Mesenchymal stem cell (in vitro differentiated cells and primary cell): ENCODE results near the gene DHDH.
"Not testable (repeated sequence)": the region's sequence is repeated elsewhere in the genome, so short reads cannot be mapped to it uniquely, and the experiment has no call there.

Source experiments
- DNase-seq: peaks from one replicate; pipeline ENCODE4 v3.0.0-alpha.2; 2013
- H2AFZ ChIP-seq: one replicate; pipeline ENCODE4 v1.6.1; 2013; ENCODE audit warnings: low read depth, mild to moderate bottlenecking, control low read depth, inconsistent platforms, low read length, moderate library complexity
- H2AK5ac ChIP-seq: 2 replicates; pipeline ENCODE4 v1.6.1; 2013; ENCODE audit warnings: low read length, moderate library complexity, mild to moderate bottlenecking, inconsistent platforms; ENCODE audit not compliant: severe bottlenecking
- H2BK120ac ChIP-seq: one replicate; pipeline ENCODE4 v1.6.1; 2013; ENCODE audit warnings: low read depth, mild to moderate bottlenecking, inconsistent platforms, low read length, moderate library complexity
- H2BK12ac ChIP-seq, 2 experiments: one replicate each; pipeline ENCODE4 v1.6.1; 2013; ENCODE audit warnings: inconsistent platforms in 2 of 2, low read length in 2 of 2, mild to moderate bottlenecking in 2 of 2, moderate library complexity in 2 of 2, control low read depth in 1 of 2
- H2BK15ac ChIP-seq: one replicate; pipeline ENCODE4 v1.6.1; 2013; ENCODE audit warnings: mild to moderate bottlenecking, low read depth, inconsistent platforms; ENCODE audit not compliant: poor library complexity, severe bottlenecking
- H2BK5ac ChIP-seq: 2 replicates; pipeline ENCODE4 v1.6.1; 2013; ENCODE audit warnings: low read depth, mild to moderate bottlenecking, low read length, control low read depth, inconsistent platforms; ENCODE audit not compliant: poor library complexity, severe bottlenecking
- H3K14ac ChIP-seq, 2 experiments: one replicate each; pipeline ENCODE4 v1.6.1; 2013; ENCODE audit warnings: inconsistent platforms in 2 of 2, low read length in 2 of 2, control low read depth in 1 of 2, mild to moderate bottlenecking in 1 of 2, moderate library complexity in 1 of 2
- H3K18ac ChIP-seq, 2 experiments: one replicate each; pipeline ENCODE4 v1.6.1; 2013; ENCODE audit warnings: inconsistent platforms in 2 of 2, low read length in 2 of 2, control low read depth in 1 of 2, low read depth in 1 of 2, mild to moderate bottlenecking in 1 of 2
- H3K23ac ChIP-seq, 2 experiments: one replicate each; pipeline ENCODE4 v1.6.1; 2013; ENCODE audit warnings: inconsistent platforms in 2 of 2, low read length in 2 of 2, mild to moderate bottlenecking in 2 of 2, moderate library complexity in 2 of 2, control low read depth in 1 of 2
- H3K27ac ChIP-seq: 2 replicates; pipeline ENCODE4 v1.5.1; 2013; ENCODE audit warnings: mild to moderate bottlenecking, moderate library complexity, low read length, control low read depth, inconsistent platforms; ENCODE audit not compliant: poor library complexity, severe bottlenecking
- H3K27me3 ChIP-seq, 2 experiments: 2 replicates each; pipeline versions ENCODE4 v1.6.1 to v1.7.0; 2013; ENCODE audit warnings: low read length in 2 of 2, mild to moderate bottlenecking in 2 of 2, moderate library complexity in 2 of 2, control low read depth in 1 of 2, inconsistent platforms in 1 of 2; ENCODE audit not compliant: control insufficient read depth in 1 of 2, insufficient read depth in 1 of 2
- H3K36me3 ChIP-seq, 2 experiments: 2 replicates each; pipeline versions ENCODE4 v1.6.1 to v1.7.0; 2013; ENCODE audit warnings: low read length in 2 of 2, control low read depth in 1 of 2, inconsistent platforms in 1 of 2, low read depth in 1 of 2, mild to moderate bottlenecking in 1 of 2; ENCODE audit not compliant: insufficient read depth in 2 of 2, control insufficient read depth in 1 of 2
- H3K4ac ChIP-seq, 2 experiments: one replicate each; pipeline ENCODE4 v1.6.1; 2013; ENCODE audit warnings: inconsistent platforms in 2 of 2, low read length in 2 of 2, mild to moderate bottlenecking in 2 of 2, moderate library complexity in 2 of 2, control low read depth in 1 of 2, low read depth in 1 of 2
- H3K4me1 ChIP-seq: 2 replicates; pipeline ENCODE4 v1.6.1; 2013; ENCODE audit warnings: low read depth, low read length, control low read depth; ENCODE audit not compliant: control insufficient read depth, insufficient read depth
- H3K4me2 ChIP-seq: 2 replicates; pipeline ENCODE4 v1.6.1; 2013; ENCODE audit warnings: low read length, mild to moderate bottlenecking, inconsistent platforms; ENCODE audit not compliant: poor library complexity, severe bottlenecking
- H3K4me3 ChIP-seq, 2 experiments: 2 replicates each; pipeline versions ENCODE4 v1.5.1 to v1.7.0; 2013; ENCODE audit warnings: low read length in 2 of 2, mild to moderate bottlenecking in 2 of 2, control low read depth in 1 of 2, low read depth in 1 of 2; ENCODE audit not compliant: insufficient read depth in 1 of 2
- H3K79me1 ChIP-seq: replicated peaks from 2 replicates; pipeline ENCODE4 v1.6.1; 2013; ENCODE audit warnings: mild to moderate bottlenecking, control low read depth, low read length, inconsistent platforms; ENCODE audit not compliant: poor library complexity, severe bottlenecking
- H3K9ac ChIP-seq: 2 replicates; pipeline ENCODE4 v1.7.0; 2013; ENCODE audit warnings: mild to moderate bottlenecking, low read length, moderate library complexity
- H3K9me3 ChIP-seq: 2 replicates; pipeline ENCODE4 v1.7.0; 2013; ENCODE audit warnings: mild to moderate bottlenecking, low read length; ENCODE audit not compliant: control insufficient read depth
- H4K8ac ChIP-seq: one replicate; pipeline ENCODE4 v1.6.1; 2013; ENCODE audit warnings: inconsistent platforms, mild to moderate bottlenecking, low read length, moderate library complexity
- H4K91ac ChIP-seq: one replicate; pipeline ENCODE4 v1.6.1; 2013; ENCODE audit warnings: mild to moderate bottlenecking, low read length, inconsistent platforms
- WGBS: methylation state at CpG from one replicate; pipeline ENCODE4 v1.1.7; 2013; ENCODE audit warnings: mixed read lengths; 5-methylcytosine and 5-hydroxymethylcytosine counted together

The DHDH gene

GRCh38 chr19:48919271-48919670, 14.2 kb upstream of the DHDH start:
- not testable (repeated sequence) for H3K9me3 ChIP-seq, H2BK5ac ChIP-seq, H3K27me3 ChIP-seq, H3K9ac ChIP-seq, H3K14ac ChIP-seq, H4K8ac ChIP-seq, H3K4me1 ChIP-seq, H2AK5ac ChIP-seq, DNase-seq, H3K23ac ChIP-seq, H3K79me1 ChIP-seq, H3K18ac ChIP-seq, H3K4me3 ChIP-seq, H2AFZ ChIP-seq, H2BK15ac ChIP-seq, H2BK120ac ChIP-seq, H3K4ac ChIP-seq, H3K27ac ChIP-seq, H4K91ac ChIP-seq, H2BK12ac ChIP-seq, H3K4me2 ChIP-seq
- H3K36me3 ChIP-seq: peaks cover 68 to 73% of the 10 kb centered on the region in 2 experiments
- 94% methylated on average over 8 of the region's 8 CpGs for WGBS

- no peak overlapping the region for H2BK15ac ChIP-seq
- no peak overlapping the region for H3K9ac ChIP-seq
- no peak overlapping the region for H2BK12ac ChIP-seq
- H3K4me2 ChIP-seq: no peak overlapping the region
- H3K27ac ChIP-seq: no peak overlapping the region
- H3K79me1 ChIP-seq: no peaks in the 10 kb centered on the region
- WGBS: 89% methylated on average over 10 of the region's 10 CpGs
- H3K27me3 ChIP-seq: no peaks in the 10 kb centered on the region
- no peak overlapping the region for H3K18ac ChIP-seq
- no peak overlapping the region for H2AK5ac ChIP-seq
- no peak overlapping the region for H2BK120ac ChIP-seq
- H3K4me1 ChIP-seq: peaks cover 2% of the 10 kb centered on the region
- H3K4me3 ChIP-seq: no peak overlapping the region
- DNase-seq: no peak
- no peak overlapping the region for H4K91ac ChIP-seq
- H4K8ac ChIP-seq: no peak overlapping the region
- no peaks in the 10 kb centered on the region for H3K9me3 ChIP-seq
- no peak overlapping the region for H3K4ac ChIP-seq
- no peak overlapping the region for H2AFZ ChIP-seq
- H3K36me3 ChIP-seq: peaks cover 54 to 57% of the 10 kb centered on the region in 2 experiments
- H2BK5ac ChIP-seq: no peak overlapping the region
- H3K14ac ChIP-seq: no peak overlapping the region
- H3K23ac ChIP-seq: no peak overlapping the region
These were observed 12.6 kb upstream of the DHDH start for GRCh38 chr19:48920949-48921348.

GRCh38 chr19:48921721-48922500, 11.6 kb upstream of the DHDH start:
- 96% methylated on average over 12 of the region's 12 CpGs for WGBS
- Histone ChIP-seq H2AFZ (no peak overlapping the region), H2BK12ac (peak overlapping the region in 1 of 2 experiments; percentile 7), H3K4me1 (peaks cover 5% of the 10 kb centered on the region), H3K79me1 (no peaks in the 10 kb centered on the region), H3K18ac (no peak overlapping the region), H3K36me3 (peaks cover 49 to 52% of the 10 kb centered on the region in 2 experiments), H3K9me3 (no peaks in the 10 kb centered on the region), H3K27me3 (no peaks in the 10 kb centered on the region), H3K14ac (no peak overlapping the region), H3K4ac (no peak overlapping the region), H3K4me3 (no peak overlapping the region), H4K91ac (no peak overlapping the region), H3K23ac (no peak overlapping the region), H2BK120ac (no peak overlapping the region), H3K27ac (no peak overlapping the region), H3K4me2 (no peak overlapping the region), H3K9ac (no peak overlapping the region), H2BK5ac (no peak overlapping the region), H2AK5ac (no peak overlapping the region), H4K8ac (no peak overlapping the region), H2BK15ac (no peak overlapping the region)
- no peak for DNase-seq

GRCh38 chr19:48922548-48923490, 10.7 kb upstream of the DHDH start:
- H2BK5ac ChIP-seq: no peak overlapping the region
- WGBS: 95% methylated on average over 18 of the region's 18 CpGs
- H2BK120ac ChIP-seq: no peak overlapping the region
- peaks cover 7% of the 10 kb centered on the region for H3K4me1 ChIP-seq
- DNase-seq: no peak
- no peak overlapping the region for H3K9ac ChIP-seq
- no peak overlapping the region for H3K4me3 ChIP-seq
- no peaks in the 10 kb centered on the region for H3K27me3 ChIP-seq
- no peak overlapping the region for H2BK12ac ChIP-seq
- no peak overlapping the region for H3K23ac ChIP-seq
- no peak overlapping the region for H3K4me2 ChIP-seq
- H3K4ac ChIP-seq: no peak overlapping the region
- H4K91ac ChIP-seq: no peak overlapping the region
- no peak overlapping the region for H2AFZ ChIP-seq
- H2BK15ac ChIP-seq: no peak overlapping the region
- H4K8ac ChIP-seq: no peak overlapping the region
- no peaks in the 10 kb centered on the region for H3K9me3 ChIP-seq
- H3K18ac ChIP-seq: no peak overlapping the region
- H3K27ac ChIP-seq: no peak overlapping the region
- H2AK5ac ChIP-seq: no peak overlapping the region
- no peaks in the 10 kb centered on the region for H3K79me1 ChIP-seq
- H3K14ac ChIP-seq: no peak overlapping the region
- H3K36me3 ChIP-seq: peaks cover 46 to 48% of the 10 kb centered on the region in 2 experiments
